Endothelial cell of umbilical vein (primary cell): ENCODE results near the gene SIX6. TPM values are rescaled to one million over a fixed set of nuclear protein-coding genes. Genes with fewer than 3 reads are reported as not detected.
"Not testable (repeated sequence)": the region's sequence is repeated elsewhere in the genome, so short reads cannot be mapped to it uniquely, and the experiment has no call there.

Source experiments
- Bru-seq: library from RNA; stranded (reverse); fragments of 400-500 nt; gene quantifications from one replicate; lab custom pipeline; 2021; lab: Mats Ljungman, UMichigan
- BruChase-seq, 2 experiments: library from RNA; stranded (reverse); fragments of 400-500 nt; gene quantifications; one replicate each; lab custom pipeline; 2021; lab: Mats Ljungman, UMichigan
- BruUV-seq: library from RNA; stranded (reverse); fragments of 400-500 nt; replicated peaks from 2 replicates; lab custom pipeline; 2021; lab: Mats Ljungman, UMichigan
- CTCF ChIA-PET: fragments of 300-600, 350-600 bp; sonication (Branson Sonifier 250); formaldehyde crosslinking; loops from one replicate; lab custom pipeline; 2021; ENCODE audit warnings: antibody characterized with exemption, inconsistent platforms; lab: Charles Lee
- POLR2A ChIA-PET: fragments of 300-600, 350-600 bp; sonication (Branson Sonifier 250); formaldehyde crosslinking; loops from one replicate; lab custom pipeline; 2021; ENCODE audit warnings: antibody characterized with exemption, inconsistent platforms; lab: Charles Lee
- DNase-seq: peaks from one replicate; pipeline ENCODE4 v3.0.0-alpha.2; 2011; ENCODE audit warnings: low read depth, low spot score
- FAIRE-seq: peaks from 2 replicates; lab custom pipeline; 2011; peaks lifted over from hg19 to GRCh38; lab: Jason Lieb, UNC
- H2AFZ ChIP-seq: 2 replicates; pipeline ENCODE4 v1.6.0; 2012; ENCODE audit warnings: low read depth, low read length, control low read depth, inconsistent platforms
- H3K27ac ChIP-seq: 2 replicates; pipeline ENCODE4 v1.5.1; 2011; ENCODE audit warnings: low read depth, mild to moderate bottlenecking, control low read depth, low read length, moderate library complexity; ENCODE audit not compliant: insufficient read depth
- H3K27me3 ChIP-seq, 2 experiments: 2 replicates each; pipeline versions ENCODE4 v1.6.0 to v1.6.1; 2011; ENCODE audit warnings: low read length in 2 of 2, mixed read lengths in 1 of 2; ENCODE audit not compliant: control insufficient read depth in 2 of 2, insufficient read depth in 2 of 2
- H3K36me3 ChIP-seq, 2 experiments: 2 replicates in 1 of 2; 3 replicates in 1 of 2; pipeline ENCODE4 v1.5.1; 2011; ENCODE audit warnings: low read length in 2 of 2, mild to moderate bottlenecking in 1 of 2, moderate library complexity in 1 of 2; ENCODE audit not compliant: control insufficient read depth in 2 of 2, insufficient read depth in 2 of 2; ENCODE audit errors: extremely low read depth in 1 of 2
- H3K4me1 ChIP-seq: 3 replicates; pipeline ENCODE4 v1.5.1; 2011; ENCODE audit warnings: mild to moderate bottlenecking, low read length; ENCODE audit not compliant: control insufficient read depth, insufficient read depth; ENCODE audit errors: extremely low read depth
- H3K4me2 ChIP-seq: 2 replicates; pipeline ENCODE4 v1.6.1; 2011; ENCODE audit warnings: low read length, control low read depth, mixed read lengths; ENCODE audit not compliant: insufficient read depth
- H3K4me3 ChIP-seq, 3 experiments: fragments of 200-600 bp in 1 of 3; sonication (generic), shearing (Covaris generic) in 1 of 3; replicated peaks in 1 of 3; 2 replicates each; pipeline ENCODE4 v1.5.1; 2011 to 2016; ENCODE audit warnings: control low read depth in 3 of 3, low read length in 3 of 3, mild to moderate bottlenecking in 2 of 3, inconsistent platforms in 1 of 3, low read depth in 1 of 3, moderate library complexity in 1 of 3; ENCODE audit not compliant: insufficient read depth in 1 of 3
- H3K79me2 ChIP-seq: 2 replicates; pipeline ENCODE4 v1.6.0; 2012; ENCODE audit warnings: low read length, inconsistent platforms; ENCODE audit not compliant: control insufficient read depth, insufficient read depth
- H3K9ac ChIP-seq: replicated peaks from 2 replicates; pipeline ENCODE3; 2011; ENCODE audit warnings: low read length, control low read depth; ENCODE audit not compliant: insufficient read depth; ENCODE audit errors: extremely low read depth
- H3K9me1 ChIP-seq: replicated peaks from 3 replicates; pipeline ENCODE4 v1.6.0; 2011; ENCODE audit warnings: mild to moderate bottlenecking, low read length; ENCODE audit not compliant: control insufficient read depth, insufficient read depth; ENCODE audit errors: extremely low read depth
- H3K9me3 ChIP-seq: replicated peaks from 2 replicates; pipeline ENCODE4 v1.5.1; 2012; ENCODE audit warnings: low read length, inconsistent platforms; ENCODE audit not compliant: control insufficient read depth, insufficient read depth
- H4K20me1 ChIP-seq: replicated peaks from 2 replicates; pipeline ENCODE3; 2011; ENCODE audit warnings: mild to moderate bottlenecking, low read length; ENCODE audit not compliant: control insufficient read depth, insufficient read depth; ENCODE audit errors: extremely low read depth
- EZH2 ChIP-seq: IDR thresholded peaks from 2 replicates; pipeline ENCODE4 v1.6.1; 2012; ENCODE audit warnings: borderline replicate concordance, low read depth, mild to moderate bottlenecking, moderate library complexity, low read length, inconsistent platforms; ENCODE audit not compliant: severe bottlenecking
- FOS ChIP-seq: IDR thresholded peaks from 2 replicates; pipeline ENCODE4 v1.6.1; 2011; ENCODE audit warnings: mild to moderate bottlenecking, low read length, moderate library complexity, borderline replicate concordance; ENCODE audit not compliant: insufficient read depth
- GATA2 ChIP-seq: IDR thresholded peaks from 2 replicates; pipeline ENCODE4 v1.7.0; 2011; ENCODE audit warnings: low read depth, mild to moderate bottlenecking, moderate library complexity, mixed read lengths, low read length; ENCODE audit not compliant: insufficient read length, insufficient read depth
- POLR2AphosphoS5 ChIP-seq: IDR thresholded peaks from 2 replicates; pipeline ENCODE4 v1.6.1; 2012; ENCODE audit warnings: low read depth, mild to moderate bottlenecking, control low read depth, low read length, moderate library complexity; ENCODE audit not compliant: insufficient read depth
- dilution Hi-C: fragments of 300-500 bp; cut with MboI; formaldehyde crosslinking; loops from one replicate; pipeline ENCODE4 v1.15.0; 2019; ENCODE audit warnings: low sequenced_read_pairs; ENCODE audit not compliant: extremely low pct_ligation_motif_present
- intact Hi-C: fragments of 100-400 bp; cut with micrococcal nuclease; formaldehyde crosslinking; loops from one replicate; pipeline ENCODE4 v1.10.0; 2022
- long read RNA-seq: library from polyadenylated mRNA; stranded (forward); transcript quantifications from one replicate; pipeline ENCODE4 v2.0.0, GENCODE V29; 2021
- polyA minus RNA-seq, 3 experiments: library from RNA; depleted of rRNA, polyadenylated mRNA; stranded (reverse); fragments of >200 nt; gene quantifications; 1 replicate in 1 of 3; 2 replicates in 2 of 3; pipeline ENCODE4 v1.2.3, GENCODE V29; 2011
- polyA plus RNA-seq, 4 experiments: library from polyadenylated mRNA; depleted of rRNA in 3 of 4; stranded (reverse) in 3 of 4; unstranded in 1 of 4; fragments of >200 nt; gene quantifications; 2 replicates each; pipeline versions ENCODE4 v1.2.1 to v1.2.3, GENCODE V29; 2011 to 2012; ENCODE audit warnings: missing spikeins in 1 of 4
- total RNA-seq: library from RNA; stranded (reverse); gene quantifications from 2 replicates; pipeline ENCODE4 v1.2.3, GENCODE V29; 2021

Gene SIX6
- total RNA-seq (not detected in 2 replicates), polyA plus RNA-seq (not detected in 2 replicates), polyA minus RNA-seq (not detected in 2 replicates), Bru-seq, nascent RNA (not detected), BruChase-seq, experiment 1, labeled RNA remaining after a 6-hour chase (not detected), BruChase-seq, experiment 2, labeled RNA remaining after a 2-hour chase (not detected)
- not detected in 2 replicates for polyA plus RNA-seq (2011; cell fraction: cytosol; rRNA removed)
- polyA plus RNA-seq (2011; cell fraction: nucleus; rRNA removed): not detected in 2 replicates
- polyA plus RNA-seq (2012): not detected in 2 replicates
- polyA minus RNA-seq (2011; cell fraction: cytosol; rRNA and poly(A)+ RNA removed): not detected
- polyA minus RNA-seq (2011; cell fraction: nucleus; rRNA and poly(A)+ RNA removed): not detected in 2 replicates
- long read RNA-seq: 0 reads

DNA sequence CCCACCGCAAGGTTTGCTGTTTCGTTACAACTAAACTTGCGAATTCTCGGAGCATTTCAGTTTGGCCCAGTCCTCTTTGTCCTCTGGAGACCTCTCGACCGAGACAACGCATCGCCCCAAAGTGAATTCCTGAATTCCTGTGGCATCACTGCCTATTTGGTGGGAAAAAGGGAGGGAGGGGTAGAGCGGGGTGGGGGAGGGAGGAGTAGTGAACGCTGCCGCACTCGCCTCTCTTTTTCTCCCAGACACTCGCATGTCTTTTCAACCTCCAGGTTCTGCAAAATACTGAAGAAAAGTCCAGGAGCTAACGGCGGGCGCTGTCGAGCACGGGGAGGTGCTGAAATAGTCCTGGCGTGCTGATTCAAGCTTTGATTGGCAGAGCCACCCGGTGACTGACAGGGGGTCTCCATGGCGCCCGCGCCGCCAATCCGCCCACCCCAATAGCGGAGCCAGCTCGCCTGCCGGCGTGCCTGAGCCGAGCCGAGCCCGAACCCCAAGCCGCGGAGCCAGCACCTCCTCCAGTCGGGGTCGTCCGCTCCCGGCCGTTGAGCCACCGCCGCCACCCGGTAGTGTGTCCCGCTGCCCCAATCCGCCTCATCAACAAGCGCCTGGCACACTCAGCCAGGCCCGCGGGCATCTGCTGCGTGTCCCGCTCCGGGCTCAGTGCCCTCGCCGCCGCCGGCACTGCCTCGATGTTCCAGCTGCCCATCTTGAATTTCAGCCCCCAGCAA lies at the start of gene SIX6:
Gene SIX6 (plus strand): TSS at position 440 of the 731 bp plus-strand sequence. CDS start 253 bp downstream, at position 693.
- no peaks in the 10 kb centered on the region for H3K9me1 ChIP-seq
- H3K4me2 ChIP-seq: no peak within 1 kb of the TSS
- CTCF ChIA-PET: interaction anchor here (0.6 to 1.6 kb wide), 2 partner anchors 47 to 159 kb away, joined by 3 to 9 read pairs; no protein-coding TSS in a partner anchor
- BruUV-seq: no TSS peak
- no peaks in the 10 kb centered on the region for H3K36me3 ChIP-seq
- H3K79me2 ChIP-seq: no peaks in the 10 kb centered on the region
- no peaks in the 10 kb centered on the region for H4K20me1 ChIP-seq
- dilution Hi-C loops: no loop called here
- H3K27me3 ChIP-seq: peaks cover 84 to 100% of the 10 kb centered on the region in 2 experiments
- no peak within 1 kb of the TSS for H3K9ac ChIP-seq
- intact Hi-C loops: no loop called here
- H3K4me3 ChIP-seq: no peak within 1 kb of the TSS
- no peaks in the 10 kb centered on the region for H3K4me1 ChIP-seq
- H3K9me3 ChIP-seq: no peaks in the 10 kb centered on the region
- peak; percentile 77 for TF ChIP-seq EZH2
- TF ChIP-seq POLR2AphosphoS5: no peak
- TF ChIP-seq FOS: no peak
- no peak for TF ChIP-seq GATA2
- FAIRE-seq (peak; percentile 54), DNase-seq (peak; percentile 33)
- POLR2A ChIA-PET: no interaction called here
- no peak within 1 kb of the TSS for H3K27ac ChIP-seq
- no peak within 1 kb of the TSS for H2AFZ ChIP-seq

DNA sequence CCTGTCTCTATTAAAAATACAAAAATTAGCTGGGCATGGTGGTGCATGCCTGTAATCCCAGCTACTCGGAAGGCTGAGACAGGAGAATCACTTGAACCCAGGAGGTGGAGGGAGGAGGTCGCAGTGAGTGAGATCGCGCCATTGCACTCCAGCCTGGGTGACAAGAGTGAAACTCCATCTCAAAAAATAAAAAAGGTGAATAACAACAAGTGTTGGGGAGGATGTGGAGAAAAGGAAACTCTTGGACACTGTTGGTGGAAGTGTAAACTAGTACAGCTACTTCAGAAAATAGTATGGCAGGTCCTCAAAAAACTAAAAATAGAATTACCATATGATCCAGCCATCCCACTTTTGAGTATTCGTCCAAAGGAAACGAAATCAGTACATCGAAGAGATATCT lies 28.7 kb upstream of the SIX6 start:
- H3K4me2 ChIP-seq, H3K36me3 ChIP-seq, H3K79me2 ChIP-seq, CTCF ChIA-PET, FAIRE-seq, H3K9ac ChIP-seq, H3K4me1 ChIP-seq, H3K9me3 ChIP-seq, H3K9me1 ChIP-seq, POLR2A ChIA-PET, H3K4me3 ChIP-seq, BruUV-seq, H2AFZ ChIP-seq, dilution Hi-C loops, DNase-seq, H4K20me1 ChIP-seq, H3K27ac ChIP-seq: not testable (repeated sequence)
- H3K27me3 ChIP-seq: peaks cover 6 to 35% of the 10 kb centered on the region in 2 experiments
- intact Hi-C loops: loop anchor here (10.0 kb wide), 1 partner anchor 235 kb away; the partner anchor contains the start of gene PPM1A
